T-cell (primary cell): ENCODE measurements around the gene LPIN1. TPM values are rescaled to one million over a fixed set of nuclear protein-coding genes. Genes with fewer than 3 reads are reported as not detected.
"Not testable (repeated sequence)": the region's sequence is repeated elsewhere in the genome, so short reads cannot be mapped to it uniquely, and the experiment has no call there.

ENCODE experiments used
- ATAC-seq, 4 experiments: fragments of 200-7000 bp in 3 of 4; fragments of 150-1000 bp in 1 of 4; cut with Tn5 transposase; replicated peaks in 1 of 4; 1 replicate in 3 of 4; 2 replicates in 1 of 4; pipeline ENCODE4 v1.10.0; 2021; ENCODE audit warnings: moderate library complexity in 3 of 4, mild to moderate bottlenecking in 2 of 4, moderate number of reproducible peaks in 1 of 4
- CTCF ChIA-PET, 2 donors: fragments of 300-600 bp; sonication (Branson Sonifier 250); formaldehyde crosslinking; loops; one replicate each; lab custom pipeline; 2022; ENCODE audit warnings: antibody characterized with exemption in 2 of 2; lab: Charles Lee
- POLR2A ChIA-PET, 2 donors: fragments of 300-600 bp; sonication (Branson Sonifier 250); formaldehyde crosslinking; loops; one replicate each; lab custom pipeline; 2022; ENCODE audit warnings: antibody characterized with exemption in 2 of 2; lab: Charles Lee
- DNase-seq, 35 experiments: peaks; one replicate each; pipeline versions ENCODE4 v3.0.0 to v3.0.0-alpha.2; 2013 to 2023
- H3K27ac ChIP-seq: one replicate; pipeline ENCODE4 v1.5.1; 2013; ENCODE audit warnings: low read length
- H3K27me3 ChIP-seq, 2 experiments: replicated peaks in 1 of 2; 1 replicate in 1 of 2; 2 replicates in 1 of 2; pipeline versions ENCODE4 v1.6.1 to v1.7.0; 2013; ENCODE audit warnings: low read length in 1 of 2, mixed read lengths in 1 of 2; ENCODE audit not compliant: control insufficient read depth in 2 of 2, insufficient read depth in 2 of 2; ENCODE audit errors: extremely low read depth in 1 of 2
- H3K36me3 ChIP-seq, 2 donors: 1 replicate in 1 of 2; 2 replicates in 1 of 2; pipeline versions ENCODE4 v1.6.1 to v1.7.0; 2013; ENCODE audit warnings: low read length in 1 of 2; ENCODE audit not compliant: control insufficient read depth in 2 of 2, insufficient read depth in 1 of 2; ENCODE audit errors: extremely low read depth in 1 of 2
- H3K4me1 ChIP-seq, 2 experiments: 1 replicate in 1 of 2; 2 replicates in 1 of 2; pipeline versions ENCODE4 v1.6.1 to v1.7.0; 2013; ENCODE audit warnings: low read length in 2 of 2, mixed read lengths in 1 of 2; ENCODE audit not compliant: insufficient read depth in 2 of 2, control insufficient read depth in 1 of 2; ENCODE audit errors: extremely low read depth in 1 of 2
- H3K4me3 ChIP-seq, 2 donors: 1 replicate in 1 of 2; 2 replicates in 1 of 2; pipeline versions ENCODE4 v1.5.1 to v1.7.0; 2013; ENCODE audit warnings: mild to moderate bottlenecking in 2 of 2, low read length in 1 of 2, moderate library complexity in 1 of 2; ENCODE audit not compliant: control insufficient read depth in 1 of 2; ENCODE audit errors: extremely low read depth in 1 of 2
- H3K9me3 ChIP-seq: 2 replicates; pipeline ENCODE4 v1.7.0; 2013
- H3K27ac Mint-ChIP-seq, 2 donors: one replicate each; pipeline ENCODE4 v1.8.0; 2020 to 2021; ENCODE audit warnings: mild to moderate bottlenecking in 2 of 2, mixed read lengths in 2 of 2
- H3K27me3 Mint-ChIP-seq, 2 donors: one replicate each; pipeline ENCODE4 v1.8.0; 2021 to 2022; ENCODE audit warnings: mixed read lengths in 2 of 2
- H3K36me3 Mint-ChIP-seq: one replicate; pipeline ENCODE4 v1.8.0; 2021; ENCODE audit warnings: mixed read lengths
- H3K4me1 Mint-ChIP-seq, 3 donors: one replicate each; pipeline ENCODE4 v1.8.0; 2020 to 2022; ENCODE audit warnings: mixed read lengths in 3 of 3, mild to moderate bottlenecking in 1 of 3
- H3K4me3 Mint-ChIP-seq, 3 donors: one replicate each; pipeline ENCODE4 v1.8.0; 2020 to 2022; ENCODE audit warnings: mild to moderate bottlenecking in 3 of 3, mixed read lengths in 3 of 3, moderate library complexity in 3 of 3
- H3K9me3 Mint-ChIP-seq, 3 donors: one replicate each; pipeline ENCODE4 v1.8.0; 2020 to 2022; ENCODE audit warnings: mixed read lengths in 3 of 3
- WGBS: methylation state at CpG from one replicate; pipeline ENCODE4 v1.1.5; 2013; ENCODE audit warnings: missing lambda C conversion rate; ENCODE audit not compliant: insufficient coverage; 5-methylcytosine and 5-hydroxymethylcytosine counted together
- total RNA-seq, 35 experiments: library from RNA in 6 of 35; stranded (reverse) in 6 of 35; fragments of 120-200 nt in 1 of 35; gene quantifications; one replicate each; pipeline versions ENCODE4 v1.2.1 to v1.2.4 and lab custom pipeline; 2013 to 2026

Gene LPIN1
- total RNA-seq, 5 donors from 2014 or later (not counting 1 experiment from before 2014, with no cell fraction given): 67.1 to 102 (median 88.0) TPM

GRCh38 chr2:11855064-11855760, 108.8 kb downstream of the LPIN1 start:
- Histone ChIP-seq H3K27me3 (peaks cover 0 to 4% of the 10 kb centered on the region in 2 experiments), H3K9me3 (peaks cover 2% of the 10 kb centered on the region), H3K36me3 (no peaks in the 10 kb centered on the region), H3K4me1 (peaks cover 0 to 3% of the 10 kb centered on the region in 2 experiments), H3K27ac (no peak overlapping the region), H3K4me3 (no peak overlapping the region)
- Mint-ChIP-seq H3K4me3 (no peak overlapping the region), H3K27me3 (no peaks in the 10 kb centered on the region), H3K9me3 (peaks cover 0 to 9% (median 9%) of the 10 kb centered on the region in 3 donors), H3K4me1 (peaks cover 0 to 15% (median 0%) of the 10 kb centered on the region in 3 donors), H3K27ac (no peak overlapping the region), H3K36me3 (no peaks in the 10 kb centered on the region)
- WGBS: 75% methylated on average over 10 of the region's 10 CpGs
- POLR2A ChIA-PET: no interaction called here
- no peak for ATAC-seq
- no peak for DNase-seq
- CTCF ChIA-PET: no interaction called here

- H3K27ac Mint-ChIP-seq: no peak overlapping the region
- 85% methylated on average over 4 of the region's 5 CpGs for WGBS
- no peak for ATAC-seq
- H3K27me3 Mint-ChIP-seq: no peaks in the 10 kb centered on the region
- CTCF ChIA-PET: no interaction called here
- peaks cover 0 to 9% (median 9%) of the 10 kb centered on the region in 3 donors for H3K9me3 Mint-ChIP-seq
- no peak for DNase-seq
- POLR2A ChIA-PET: no interaction called here
- no peaks in the 10 kb centered on the region for H3K36me3 ChIP-seq
- H3K4me1 ChIP-seq: peaks cover 0 to 3% of the 10 kb centered on the region in 2 experiments
- H3K4me3 Mint-ChIP-seq: no peak overlapping the region
- peaks cover 0 to 3% of the 10 kb centered on the region in 2 experiments for H3K27me3 ChIP-seq
- H3K27ac ChIP-seq: no peak overlapping the region
- H3K4me3 ChIP-seq: no peak overlapping the region
- H3K4me1 Mint-ChIP-seq: peaks cover 0 to 17% (median 0%) of the 10 kb centered on the region in 3 donors
- peaks cover 2% of the 10 kb centered on the region for H3K9me3 ChIP-seq
- H3K36me3 Mint-ChIP-seq: no peaks in the 10 kb centered on the region
Observed at GRCh38 chr2:11856095-11856494, 109.7 kb downstream of the LPIN1 start.

- H3K4me3 Mint-ChIP-seq: no peak overlapping the region
- Histone ChIP-seq H3K4me1 (peaks cover 3 to 11% of the 10 kb centered on the region in 2 experiments), H3K4me3 (no peak overlapping the region), H3K36me3 (no peaks in the 10 kb centered on the region), H3K27me3 (peaks cover 0 to 3% of the 10 kb centered on the region in 2 experiments), H3K9me3 (peaks cover 2% of the 10 kb centered on the region), H3K27ac (no peak overlapping the region)
- H3K27ac Mint-ChIP-seq: no peak overlapping the region
- DNase-seq (no peak), ATAC-seq (no peak)
- POLR2A ChIA-PET: no interaction called here
- H3K27me3 Mint-ChIP-seq: no peaks in the 10 kb centered on the region
- peaks cover 0 to 9% (median 9%) of the 10 kb centered on the region in 3 donors for H3K9me3 Mint-ChIP-seq
- 89% methylated on average over 1 of the region's 2 CpGs for WGBS
- H3K36me3 Mint-ChIP-seq: no peaks in the 10 kb centered on the region
- CTCF ChIA-PET: no interaction called here
- peaks cover 9 to 29% (median 16%) of the 10 kb centered on the region in 3 donors for H3K4me1 Mint-ChIP-seq
Observed at GRCh38 chr2:11858883-11859282, 112.5 kb downstream of the LPIN1 start.

- H3K36me3 ChIP-seq, H3K27ac Mint-ChIP-seq, H3K27me3 Mint-ChIP-seq, H3K9me3 ChIP-seq, H3K36me3 Mint-ChIP-seq, H3K9me3 Mint-ChIP-seq, DNase-seq, H3K4me3 ChIP-seq, POLR2A ChIA-PET, H3K4me3 Mint-ChIP-seq, ATAC-seq, H3K27ac ChIP-seq, H3K27me3 ChIP-seq: not testable (repeated sequence)
- CTCF ChIA-PET: interaction anchor here in 1 of 2 donors (0.6 to 0.7 kb wide), 2 partner anchors 20 to 858 kb away, joined by 4 to 7 read pairs; no protein-coding TSS in a partner anchor
- peaks cover 3 to 14% of the 10 kb centered on the region in 2 experiments for H3K4me1 ChIP-seq
- H3K4me1 Mint-ChIP-seq: peaks cover 11 to 37% (median 21%) of the 10 kb centered on the region in 3 donors
- WGBS: 100% methylated on average over 1 of the region's 3 CpGs
Observed at GRCh38 chr2:11859975-11860374, 113.5 kb downstream of the LPIN1 start.

GRCh38 chr2:11861044-11861443, 114.6 kb downstream of the LPIN1 start:
- Histone ChIP-seq H3K9me3 (peaks cover 2% of the 10 kb centered on the region), H3K27ac (no peak overlapping the region), H3K27me3 (peaks cover 0 to 3% of the 10 kb centered on the region in 2 experiments), H3K36me3 (no peaks in the 10 kb centered on the region), H3K4me1 (peaks cover 2 to 17% of the 10 kb centered on the region in 2 experiments), H3K4me3 (no peak overlapping the region)
- ATAC-seq: no peak
- Mint-ChIP-seq H3K27ac (no peak overlapping the region), H3K27me3 (no peaks in the 10 kb centered on the region), H3K4me1 (peaks cover 11 to 28% (median 21%) of the 10 kb centered on the region in 3 donors), H3K4me3 (no peak overlapping the region), H3K36me3 (no peaks in the 10 kb centered on the region), H3K9me3 (peaks cover 0 to 9% (median 9%) of the 10 kb centered on the region in 3 donors)
- no peak for DNase-seq
- WGBS: 88% methylated on average over 2 of the region's 2 CpGs
- CTCF ChIA-PET: no interaction called here
- POLR2A ChIA-PET: no interaction called here

- POLR2A ChIA-PET: no interaction called here
- Mint-ChIP-seq H3K4me3 (no peak overlapping the region), H3K36me3 (no peaks in the 10 kb centered on the region), H3K9me3 (peaks cover 0 to 9% (median 9%) of the 10 kb centered on the region in 3 donors), H3K27me3 (no peaks in the 10 kb centered on the region), H3K27ac (no peak overlapping the region), H3K4me1 (peaks cover 14 to 35% (median 21%) of the 10 kb centered on the region in 3 donors)
- Histone ChIP-seq H3K27ac (no peak overlapping the region), H3K36me3 (no peaks in the 10 kb centered on the region), H3K9me3 (peaks cover 2% of the 10 kb centered on the region), H3K4me1 (peaks cover 0 to 17% of the 10 kb centered on the region in 2 experiments), H3K4me3 (no peak overlapping the region), H3K27me3 (peaks cover 0 to 3% of the 10 kb centered on the region in 2 experiments)
- ATAC-seq (no peak), DNase-seq (no peak)
- CTCF ChIA-PET: interaction anchor here in 1 of 2 donors (3.6 kb wide), 1 partner anchor 854 kb away, joined by 17 read pairs; the partner anchor contains the start of gene TRIB2
- no CpG with 5 or more reads among the region's 3 CpGs for WGBS
Observed at GRCh38 chr2:11862049-11862448, 115.6 kb downstream of the LPIN1 start.
